Measurements from ENCODE around the gene KIF17.

DNA sequence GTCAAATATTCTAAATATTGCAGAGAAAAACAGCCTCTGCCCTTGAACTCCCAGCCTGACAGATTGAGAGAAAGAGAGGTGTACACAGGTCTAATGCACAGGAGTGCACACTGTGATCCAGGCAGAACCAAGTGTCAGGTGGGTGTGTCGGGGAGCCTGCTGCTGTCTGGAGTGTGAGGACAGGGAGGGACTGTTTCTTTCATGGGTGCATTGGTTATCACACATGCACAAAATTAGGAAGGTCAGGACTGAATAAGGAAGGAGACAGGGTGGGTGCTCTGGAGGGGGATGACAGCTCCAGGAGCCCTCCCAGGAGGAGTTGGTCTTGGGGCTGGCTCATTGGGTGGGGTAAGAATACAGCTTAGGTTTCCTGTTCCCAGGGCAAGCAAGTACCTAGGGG, 97.8 kb downstream of the KIF17 start:
- TF ChIP-seq, protein P1, sequence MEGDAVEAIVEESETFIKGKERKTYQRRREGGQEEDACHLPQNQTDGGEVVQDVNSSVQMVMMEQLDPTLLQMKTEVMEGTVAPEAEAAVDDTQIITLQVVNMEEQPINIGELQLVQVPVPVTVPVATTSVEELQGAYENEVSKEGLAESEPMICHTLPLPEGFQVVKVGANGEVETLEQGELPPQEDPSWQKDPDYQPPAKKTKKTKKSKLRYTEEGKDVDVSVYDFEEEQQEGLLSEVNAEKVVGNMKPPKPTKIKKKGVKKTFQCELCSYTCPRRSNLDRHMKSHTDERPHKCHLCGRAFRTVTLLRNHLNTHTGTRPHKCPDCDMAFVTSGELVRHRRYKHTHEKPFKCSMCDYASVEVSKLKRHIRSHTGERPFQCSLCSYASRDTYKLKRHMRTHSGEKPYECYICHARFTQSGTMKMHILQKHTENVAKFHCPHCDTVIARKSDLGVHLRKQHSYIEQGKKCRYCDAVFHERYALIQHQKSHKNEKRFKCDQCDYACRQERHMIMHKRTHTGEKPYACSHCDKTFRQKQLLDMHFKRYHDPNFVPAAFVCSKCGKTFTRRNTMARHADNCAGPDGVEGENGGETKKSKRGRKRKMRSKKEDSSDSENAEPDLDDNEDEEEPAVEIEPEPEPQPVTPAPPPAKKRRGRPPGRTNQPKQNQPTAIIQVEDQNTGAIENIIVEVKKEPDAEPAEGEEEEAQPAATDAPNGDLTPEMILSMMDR (IDR thresholded peaks at IDR 0.05): no peak
- no peak for TF ChIP-seq POLR2A (IDR thresholded peaks at IDR 0.05)
